Neural cell (in vitro differentiated cells): ENCODE results near the gene SLC26A3.

ENCODE experiments used
- EP300 ChIP-seq: fragments of 450-650 bp; conservative IDR thresholded peaks from 2 replicates; pipeline ENCODE4 v1.6.1; 2014; ENCODE audit warnings: antibody characterized with exemption, mild to moderate bottlenecking, moderate library complexity; ENCODE audit not compliant: poor library complexity, severe bottlenecking
- EZH2 ChIP-seq: fragments of 200-600, 300-800 bp; shearing (Covaris generic), sonication (generic); IDR thresholded peaks from 2 replicates; pipeline ENCODE4 v1.6.1; 2014; ENCODE audit warnings: antibody characterized with exemption, low read length, borderline replicate concordance, mild to moderate bottlenecking; ENCODE audit not compliant: insufficient read depth, poor library complexity, severe bottlenecking
- POLR2AphosphoS5 ChIP-seq: IDR thresholded peaks from 2 replicates; pipeline ENCODE4 v1.6.1; 2012
- TAF1 ChIP-seq: IDR thresholded peaks from 2 replicates; pipeline ENCODE4 v1.6.1; 2012; ENCODE audit warnings: low read depth
- TF ChIP-seq, protein P1 (sequence below): fragments of 450-650 bp; IDR thresholded peaks from 2 replicates; pipeline ENCODE4 v1.5.1; 2014; ENCODE audit warnings: antibody characterized with exemption, mild to moderate bottlenecking, moderate library complexity; ENCODE audit not compliant: poor library complexity, severe bottlenecking

DNA sequence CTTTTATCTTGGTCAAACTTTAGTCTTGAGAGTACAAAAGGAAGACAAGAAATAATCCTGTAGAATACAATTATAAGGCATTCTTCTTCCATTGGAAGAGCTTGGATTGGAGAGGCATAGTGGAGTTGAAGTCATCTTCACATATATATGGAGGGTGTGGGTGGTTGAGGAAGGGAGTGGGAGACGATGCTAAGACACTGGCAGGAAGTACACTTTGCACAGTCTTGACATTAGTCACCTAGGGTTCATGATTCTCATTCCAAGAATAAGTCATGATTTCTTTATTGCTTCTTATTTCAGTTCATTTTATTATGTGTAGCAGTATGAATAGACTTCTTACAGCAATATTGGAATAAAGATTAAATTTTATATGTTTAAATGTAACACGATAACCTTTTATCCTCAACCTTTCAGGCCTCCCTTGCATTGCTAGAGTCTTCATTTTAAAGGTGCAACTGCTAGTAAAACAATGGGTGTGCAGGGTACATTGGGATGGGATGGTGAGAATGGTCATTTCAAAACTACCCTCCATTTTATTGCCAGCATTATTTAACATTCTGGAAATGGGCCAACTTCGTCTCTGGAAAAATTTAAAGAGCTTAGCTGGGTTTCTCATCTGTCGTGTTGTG, 12.3 kb upstream of the SLC26A3 start:
- TF ChIP-seq, protein P1, sequence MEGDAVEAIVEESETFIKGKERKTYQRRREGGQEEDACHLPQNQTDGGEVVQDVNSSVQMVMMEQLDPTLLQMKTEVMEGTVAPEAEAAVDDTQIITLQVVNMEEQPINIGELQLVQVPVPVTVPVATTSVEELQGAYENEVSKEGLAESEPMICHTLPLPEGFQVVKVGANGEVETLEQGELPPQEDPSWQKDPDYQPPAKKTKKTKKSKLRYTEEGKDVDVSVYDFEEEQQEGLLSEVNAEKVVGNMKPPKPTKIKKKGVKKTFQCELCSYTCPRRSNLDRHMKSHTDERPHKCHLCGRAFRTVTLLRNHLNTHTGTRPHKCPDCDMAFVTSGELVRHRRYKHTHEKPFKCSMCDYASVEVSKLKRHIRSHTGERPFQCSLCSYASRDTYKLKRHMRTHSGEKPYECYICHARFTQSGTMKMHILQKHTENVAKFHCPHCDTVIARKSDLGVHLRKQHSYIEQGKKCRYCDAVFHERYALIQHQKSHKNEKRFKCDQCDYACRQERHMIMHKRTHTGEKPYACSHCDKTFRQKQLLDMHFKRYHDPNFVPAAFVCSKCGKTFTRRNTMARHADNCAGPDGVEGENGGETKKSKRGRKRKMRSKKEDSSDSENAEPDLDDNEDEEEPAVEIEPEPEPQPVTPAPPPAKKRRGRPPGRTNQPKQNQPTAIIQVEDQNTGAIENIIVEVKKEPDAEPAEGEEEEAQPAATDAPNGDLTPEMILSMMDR = no peak
- TF ChIP-seq EZH2 (no peak), POLR2AphosphoS5 (no peak), TAF1 (no peak), EP300 (no peak)
